ENCODE results near the gene TIMP2. TPM values are rescaled to one million over a fixed set of nuclear protein-coding genes. Genes with fewer than 3 reads are reported as not detected.

The TIMP2 gene
- total RNA-seq, 1 donor from 2014 or later = 0.84 TPM

DNA sequence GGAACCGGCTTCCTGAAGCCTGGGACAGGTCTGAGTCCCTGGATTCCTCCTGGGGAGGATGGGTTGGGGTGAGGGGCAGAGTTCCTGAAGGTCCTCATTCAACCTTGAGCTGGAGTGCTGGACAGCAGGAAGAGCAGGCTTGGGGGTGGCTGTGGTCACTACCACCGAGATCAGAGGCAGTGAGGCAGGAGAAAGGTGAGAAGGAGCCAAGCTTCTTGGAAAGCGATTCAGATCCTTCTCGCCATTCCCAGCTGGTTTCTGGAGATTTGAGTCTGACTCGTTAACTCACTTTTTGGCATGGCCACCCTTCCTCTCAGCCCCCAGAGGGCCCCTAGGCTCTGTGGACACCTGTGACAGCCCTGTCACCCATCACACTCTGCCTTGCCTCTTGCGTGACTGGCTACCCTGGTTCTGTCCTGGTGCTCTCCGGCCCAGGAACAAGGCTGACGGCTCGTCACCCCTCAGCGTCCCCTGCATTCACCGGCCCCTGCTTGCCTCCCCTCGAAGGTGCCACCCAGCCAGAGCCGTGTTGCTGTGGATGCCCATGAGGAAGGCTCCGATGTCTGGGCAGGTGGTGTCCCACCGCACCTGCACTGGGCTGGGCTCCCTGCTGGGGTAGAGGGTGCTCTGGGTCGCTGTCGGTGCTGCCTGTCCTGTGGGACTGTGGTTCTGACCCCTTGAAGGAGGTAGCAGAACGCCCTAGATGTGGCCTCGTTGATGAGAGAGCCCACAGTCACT, 9.7 kb upstream of the TIMP2 start:
- Mint-ChIP-seq H3K4me1 (ENCODE audit: low read depth) (peaks cover 3% of the 10 kb centered on the region), H3K36me3 (ENCODE audit: low read depth) (no peaks in the 10 kb centered on the region), H3K4me3 (ENCODE audit: low read depth) (no peak overlapping the region), H3K27ac (no peak overlapping the region), H3K27me3 (ENCODE audit: low read depth) (peaks cover 3% of the 10 kb centered on the region), H3K9me3 (no peaks in the 10 kb centered on the region)
- no peak for DNase-seq (ENCODE audit: low spot score)
- intact Hi-C loops (cut with micrococcal nuclease) = no loop called here

DNA sequence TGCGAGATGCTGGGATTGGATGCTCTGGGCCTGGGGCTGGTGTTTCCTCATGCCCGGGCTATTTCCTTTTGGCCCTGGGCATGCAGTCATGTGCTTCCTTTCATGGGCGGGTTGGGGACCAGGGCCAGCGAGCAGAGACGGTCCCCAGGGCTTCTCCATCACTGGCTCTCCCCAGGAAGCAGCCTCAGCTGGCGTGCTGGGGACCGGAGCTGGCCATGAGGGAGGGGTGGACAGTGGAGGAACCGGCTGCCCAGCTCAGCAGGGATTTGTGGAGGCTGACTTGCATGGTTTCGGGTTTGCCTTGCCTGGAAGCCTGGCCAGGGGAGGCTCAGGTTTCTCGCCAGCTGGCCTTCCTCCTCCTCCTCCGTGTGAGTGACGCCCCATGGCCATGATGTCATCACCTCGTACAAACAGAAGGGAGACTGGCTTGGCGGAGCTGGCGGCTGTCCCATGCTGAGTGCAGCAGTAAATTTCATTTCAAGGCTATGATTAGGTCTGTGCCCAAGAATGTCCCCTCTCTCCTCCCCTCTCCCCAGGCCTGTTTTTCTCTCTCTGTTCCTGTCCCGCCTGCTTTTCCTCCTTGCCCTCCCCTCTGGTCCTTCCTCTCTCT, 8.9 kb upstream of the TIMP2 start:
- Mint-ChIP-seq H3K4me1 (ENCODE audit: low read depth) (peaks cover 3% of the 10 kb centered on the region), H3K4me3 (ENCODE audit: low read depth) (no peak overlapping the region), H3K36me3 (ENCODE audit: low read depth) (no peaks in the 10 kb centered on the region), H3K9me3 (no peaks in the 10 kb centered on the region), H3K27ac (no peak overlapping the region), H3K27me3 (ENCODE audit: low read depth) (peaks cover 3% of the 10 kb centered on the region)
- no peak for DNase-seq (ENCODE audit: low spot score)
- intact Hi-C loops (cut with micrococcal nuclease) = no loop called here

DNA sequence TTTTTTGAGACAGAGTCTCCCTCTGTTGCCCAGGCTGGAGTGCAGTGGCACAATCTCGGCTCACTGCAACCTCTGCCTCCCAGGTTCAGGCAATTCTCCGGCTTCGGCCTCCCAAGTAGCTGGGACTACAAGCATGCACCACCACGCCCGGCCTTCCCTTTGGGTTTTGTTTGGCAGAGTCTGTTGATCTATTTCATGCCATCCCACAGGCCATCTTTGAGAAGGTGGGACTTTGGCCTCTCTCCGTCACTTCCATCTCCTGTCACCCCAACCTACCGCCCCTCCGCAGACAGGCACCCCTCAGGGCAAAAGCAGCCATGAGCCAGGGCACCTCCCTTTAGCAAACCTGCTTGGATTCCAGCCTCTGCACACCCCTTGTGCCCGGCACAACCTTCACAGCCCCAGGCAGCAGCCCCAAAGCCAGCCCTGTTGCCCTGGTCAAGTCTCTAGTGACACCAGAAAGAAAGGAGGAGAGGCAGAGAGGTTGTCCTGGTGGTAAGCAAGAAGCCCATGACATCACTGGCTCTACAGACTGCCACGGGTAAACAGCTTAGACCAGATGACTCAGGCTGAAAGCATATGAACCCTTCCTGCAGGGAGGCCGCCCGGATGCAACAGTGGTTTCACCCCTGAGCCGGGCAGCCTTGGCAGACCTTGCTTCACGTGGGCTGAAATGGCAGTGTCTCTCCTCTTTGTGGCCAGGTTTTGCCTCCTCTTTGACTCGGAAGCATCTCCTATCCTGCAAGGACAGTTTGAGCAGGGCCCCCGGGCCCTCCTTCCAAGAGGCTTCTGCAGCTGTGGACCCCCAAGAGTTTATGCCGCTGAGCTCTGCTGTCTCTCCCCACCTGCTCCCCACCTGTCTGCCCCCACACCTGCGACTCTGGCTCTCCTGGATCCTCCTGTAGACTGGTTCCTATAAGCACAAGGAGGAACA, 8.1 kb upstream of the TIMP2 start:
- peaks cover 3% of the 10 kb centered on the region for H3K4me1 Mint-ChIP-seq (ENCODE audit: low read depth)
- peaks cover 5% of the 10 kb centered on the region for H3K27me3 Mint-ChIP-seq (ENCODE audit: low read depth)
- intact Hi-C loops (cut with micrococcal nuclease) = no loop called here

DNA sequence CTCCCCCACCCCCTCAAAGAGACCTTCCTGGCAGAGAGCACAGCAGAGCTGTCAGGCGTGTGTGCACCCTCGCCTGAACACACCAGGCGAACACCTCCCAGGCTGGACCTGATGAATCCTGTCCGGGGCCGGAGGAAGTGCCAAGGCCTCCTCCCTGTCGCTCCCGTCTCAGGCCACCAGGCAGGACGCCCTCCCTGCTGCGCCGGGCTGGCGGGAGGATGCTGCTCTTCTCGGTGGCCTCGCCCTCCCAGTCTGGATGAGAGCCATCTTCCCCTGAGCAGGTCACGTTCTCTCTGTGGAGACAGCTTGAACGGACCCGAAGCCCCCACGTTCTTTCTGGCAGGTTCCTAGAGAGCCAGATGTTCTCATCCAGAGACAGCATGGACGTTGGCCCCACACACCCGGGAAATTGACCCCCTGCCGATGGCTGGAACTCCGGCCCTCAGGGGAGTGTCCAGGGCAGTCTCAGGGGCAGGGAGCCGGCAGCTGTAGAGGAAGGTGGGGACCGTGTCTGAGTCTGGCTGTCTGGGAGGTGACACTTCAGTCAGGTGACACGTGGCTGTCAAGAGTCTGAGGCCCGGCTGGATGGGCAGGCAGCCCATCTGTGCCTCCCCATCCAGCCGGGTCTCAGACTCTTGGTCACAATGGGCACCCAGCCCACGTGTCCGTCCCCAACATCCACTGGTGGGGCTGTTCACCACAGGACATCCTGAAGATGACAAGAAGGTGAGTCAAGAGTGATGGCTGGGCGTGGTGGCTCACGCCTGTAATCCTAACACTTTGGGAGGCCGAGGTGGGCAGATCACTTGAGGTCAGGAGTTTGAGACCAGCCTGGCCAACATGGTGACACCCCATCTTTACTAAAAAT, 5.0 kb upstream of the TIMP2 start:
- intact Hi-C loops (cut with micrococcal nuclease) = loop anchor here (10.0 kb wide), 1 partner anchor 65 kb away; no protein-coding TSS in a partner anchor
- Mint-ChIP-seq H3K4me1 (ENCODE audit: low read depth) (peaks cover 3% of the 10 kb centered on the region), H3K27me3 (ENCODE audit: low read depth) (peaks cover 18% of the 10 kb centered on the region), H3K9me3 (no peaks in the 10 kb centered on the region), H3K27ac (no peak overlapping the region), H3K4me3 (ENCODE audit: low read depth) (no peak overlapping the region), H3K36me3 (ENCODE audit: low read depth) (no peaks in the 10 kb centered on the region)
- DNase-seq (ENCODE audit: low spot score) = no peak

More for the DNA sequence above, 8.1 kb upstream of the TIMP2 start:
- DNase-seq (ENCODE audit: low spot score) = peak; percentile 30
- Mint-ChIP-seq H3K36me3 (ENCODE audit: low read depth) (no peaks in the 10 kb centered on the region), H3K4me3 (ENCODE audit: low read depth) (peak overlapping the region; percentile 32), H3K27ac (peak overlapping the region; percentile 79), H3K9me3 (no peaks in the 10 kb centered on the region)

DNA sequence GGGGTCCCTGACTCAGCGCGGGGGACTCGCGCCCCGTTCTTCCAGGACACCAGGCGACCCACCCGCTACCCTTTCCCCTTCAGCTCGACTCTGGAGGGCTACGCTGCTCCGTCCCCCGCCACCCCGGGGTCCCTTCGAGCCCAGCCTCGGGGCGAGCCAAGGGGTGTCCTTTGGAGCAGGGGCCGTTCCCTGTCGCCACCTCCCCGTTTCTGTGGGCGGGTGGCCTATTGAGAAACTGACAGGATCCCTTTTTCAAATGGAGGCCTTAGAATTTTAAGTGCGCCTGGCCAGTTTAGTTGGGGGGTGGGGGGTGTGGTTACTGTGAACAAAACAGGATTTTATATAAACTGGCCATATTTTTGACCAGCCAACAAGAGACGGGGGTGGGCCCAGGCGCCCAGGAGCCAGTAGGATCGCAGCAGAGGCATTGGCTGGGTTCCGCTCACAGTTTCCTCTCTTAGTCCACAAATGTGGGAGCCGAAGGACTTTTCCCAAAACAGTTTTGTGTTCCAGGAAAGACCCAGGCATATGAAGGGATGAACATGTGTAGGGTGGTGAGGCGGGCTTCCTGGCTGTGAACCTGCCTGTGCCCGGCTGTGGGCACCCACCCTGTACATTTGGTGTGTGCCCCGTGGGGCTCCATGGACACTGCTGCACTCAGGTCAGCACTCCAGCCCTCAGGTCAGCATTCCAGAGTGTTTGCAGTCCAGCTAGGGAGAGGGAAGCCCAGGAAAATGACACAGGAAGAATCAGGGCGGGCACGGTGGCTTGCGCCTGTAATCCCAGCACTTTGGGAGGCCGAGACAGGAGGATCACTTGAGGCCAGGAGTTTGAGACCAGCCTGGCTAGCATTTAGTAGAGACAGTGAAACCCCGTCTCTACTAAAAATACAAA, 722 bp upstream of the TIMP2 start:
- no peaks in the 10 kb centered on the region for H3K36me3 Mint-ChIP-seq (ENCODE audit: low read depth)
- intact Hi-C loops (cut with micrococcal nuclease) = loop anchor here (10.0 kb wide), 1 partner anchor 61 kb away; no protein-coding TSS in a partner anchor
- no peak for DNase-seq (ENCODE audit: low spot score)

DNA sequence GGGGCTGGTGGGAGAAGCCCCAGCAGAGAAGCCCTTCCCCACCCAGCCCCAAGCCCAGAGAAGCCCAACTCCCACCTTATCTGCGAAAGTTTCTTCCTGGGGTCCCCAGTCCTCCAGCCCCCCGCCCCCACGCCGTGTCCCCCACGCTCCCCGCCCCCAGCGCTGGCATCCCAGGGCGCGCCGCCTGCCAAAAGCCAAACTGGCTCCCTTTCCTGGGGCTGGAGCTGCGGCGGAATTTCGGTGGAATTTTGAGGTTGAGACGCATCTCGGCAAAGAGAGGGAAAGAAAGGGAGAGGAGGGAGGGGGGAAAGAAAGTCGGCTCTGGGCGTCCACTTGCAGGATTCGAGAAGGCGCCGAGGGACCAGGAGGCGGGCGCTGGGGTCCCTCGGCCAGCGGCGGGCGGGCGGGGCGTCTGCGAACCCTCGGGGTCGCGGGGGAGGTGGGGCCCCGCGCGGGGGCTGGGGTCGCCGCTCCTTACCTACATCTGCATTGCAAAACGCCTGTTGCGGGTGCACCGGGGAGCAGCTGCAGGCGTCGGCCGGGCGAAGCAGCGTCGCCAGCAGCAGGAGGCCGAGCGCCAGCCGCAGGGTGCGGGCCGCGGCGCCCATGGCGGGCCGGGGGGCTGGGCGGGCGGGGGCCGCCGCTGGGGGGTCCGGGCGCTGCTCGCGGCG, 571 bp downstream of the TIMP2 start:
- Mint-ChIP-seq H3K9me3 (no peaks in the 10 kb centered on the region), H3K36me3 (ENCODE audit: low read depth) (no peaks in the 10 kb centered on the region), H3K4me3 (ENCODE audit: low read depth) (no peak overlapping the region), H3K27ac (no peak overlapping the region), H3K4me1 (ENCODE audit: low read depth) (peaks cover 11% of the 10 kb centered on the region), H3K27me3 (ENCODE audit: low read depth) (peaks cover 33% of the 10 kb centered on the region)
- intact Hi-C loops (cut with micrococcal nuclease) = loop anchor here (10.0 kb wide), 1 partner anchor 60 kb away; no protein-coding TSS in a partner anchor
- no peak for DNase-seq (ENCODE audit: low spot score)

More for the DNA sequence above, 722 bp upstream of the TIMP2 start:
- peaks cover 11% of the 10 kb centered on the region for H3K4me1 Mint-ChIP-seq (ENCODE audit: low read depth)
- peaks cover 29% of the 10 kb centered on the region for H3K27me3 Mint-ChIP-seq (ENCODE audit: low read depth)
- H3K4me3 Mint-ChIP-seq (ENCODE audit: low read depth) = no peak overlapping the region
- H3K9me3 Mint-ChIP-seq = no peaks in the 10 kb centered on the region
- no peak overlapping the region for H3K27ac Mint-ChIP-seq

DNA sequence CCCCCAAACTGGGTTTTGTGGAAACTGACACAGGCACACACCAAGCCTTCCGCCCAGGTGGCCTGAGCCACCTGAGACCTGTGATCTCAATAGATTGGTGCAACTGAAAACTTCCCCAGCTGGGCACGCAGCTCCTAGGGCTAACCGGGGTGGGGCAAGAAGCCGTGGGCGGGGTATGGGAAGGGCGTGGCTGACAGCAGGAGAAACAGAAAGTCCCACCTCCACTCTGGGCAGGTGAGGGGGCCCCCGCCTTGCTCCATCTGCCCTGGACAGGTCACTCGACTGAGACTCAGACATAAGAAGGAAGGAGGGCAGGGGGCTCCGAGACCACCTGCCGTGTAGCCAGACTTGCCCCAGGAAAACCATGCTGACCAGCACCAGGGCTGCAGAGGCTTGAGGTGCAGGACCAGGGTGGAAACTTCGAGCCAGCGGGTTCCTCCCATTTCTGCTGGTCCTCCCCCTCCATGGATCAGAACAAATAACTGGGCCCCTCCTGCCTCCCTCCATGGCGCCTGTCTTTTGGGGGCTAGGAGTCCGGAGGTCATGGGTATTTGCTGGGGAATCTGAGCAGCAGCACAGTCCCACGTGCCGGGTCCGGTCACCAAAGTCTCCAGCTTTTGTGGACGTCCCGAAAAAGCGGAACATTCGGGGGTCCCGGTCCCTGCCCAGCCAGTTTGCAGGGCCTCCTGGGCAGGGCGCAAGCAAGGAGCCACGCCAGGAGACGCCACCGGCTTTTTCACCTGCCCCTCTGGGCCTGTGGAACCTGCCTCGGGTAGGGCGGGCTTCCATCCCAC, 1.3 kb downstream of the TIMP2 start:
- DNase-seq (ENCODE audit: low spot score) = peak; percentile 56
- intact Hi-C loops (cut with micrococcal nuclease) = loop anchor here (10.0 kb wide), 1 partner anchor 59 kb away; no protein-coding TSS in a partner anchor
- Mint-ChIP-seq H3K4me3 (ENCODE audit: low read depth) (peak overlapping the region; percentile 55), H3K9me3 (no peaks in the 10 kb centered on the region), H3K27me3 (ENCODE audit: low read depth) (peaks cover 33% of the 10 kb centered on the region), H3K27ac (no peak overlapping the region), H3K36me3 (ENCODE audit: low read depth) (no peaks in the 10 kb centered on the region), H3K4me1 (ENCODE audit: low read depth) (peaks cover 11% of the 10 kb centered on the region)

DNA sequence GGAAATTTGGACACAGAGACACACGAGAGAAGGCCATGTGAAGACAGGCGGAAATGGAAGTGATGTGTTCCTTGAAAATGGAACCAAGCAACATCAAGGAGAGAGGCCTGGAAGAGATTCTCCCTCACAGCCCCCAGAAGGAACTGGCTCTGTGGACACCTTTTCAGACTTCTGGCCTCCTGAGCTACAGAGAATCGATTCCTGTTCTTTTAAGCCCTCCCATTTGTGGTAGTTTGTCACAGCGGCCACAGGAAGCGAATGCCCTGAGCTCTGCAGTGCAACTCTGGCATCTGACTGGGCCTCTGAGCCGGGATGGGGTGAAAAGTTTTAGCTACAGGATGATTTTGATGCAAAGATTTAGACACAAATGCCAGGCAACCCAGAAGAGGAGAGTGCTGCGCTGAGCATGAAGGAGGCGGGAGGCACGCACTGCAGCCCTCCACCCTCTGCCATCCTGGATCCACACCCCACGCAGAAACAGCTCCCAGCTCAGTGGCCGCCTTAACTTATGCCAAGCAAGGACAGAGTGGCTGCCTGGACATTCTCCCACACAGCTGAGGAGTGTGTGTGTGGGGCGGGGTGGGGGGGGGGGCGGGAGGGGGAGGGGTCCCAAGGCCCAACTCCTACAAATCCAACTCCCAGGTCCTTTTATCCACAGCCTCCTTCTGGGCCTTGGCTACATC, 2.2 kb downstream of the TIMP2 start:
- Mint-ChIP-seq H3K27me3 (ENCODE audit: low read depth) (peaks cover 29% of the 10 kb centered on the region), H3K4me1 (ENCODE audit: low read depth) (peaks cover 11% of the 10 kb centered on the region), H3K9me3 (no peaks in the 10 kb centered on the region), H3K27ac (no peak overlapping the region), H3K36me3 (ENCODE audit: low read depth) (no peaks in the 10 kb centered on the region), H3K4me3 (ENCODE audit: low read depth) (peak overlapping the region; percentile 53)
- intact Hi-C loops (cut with micrococcal nuclease) = loop anchor here (10.0 kb wide), 1 partner anchor 58 kb away; no protein-coding TSS in a partner anchor
- no peak for DNase-seq (ENCODE audit: low spot score)

DNA sequence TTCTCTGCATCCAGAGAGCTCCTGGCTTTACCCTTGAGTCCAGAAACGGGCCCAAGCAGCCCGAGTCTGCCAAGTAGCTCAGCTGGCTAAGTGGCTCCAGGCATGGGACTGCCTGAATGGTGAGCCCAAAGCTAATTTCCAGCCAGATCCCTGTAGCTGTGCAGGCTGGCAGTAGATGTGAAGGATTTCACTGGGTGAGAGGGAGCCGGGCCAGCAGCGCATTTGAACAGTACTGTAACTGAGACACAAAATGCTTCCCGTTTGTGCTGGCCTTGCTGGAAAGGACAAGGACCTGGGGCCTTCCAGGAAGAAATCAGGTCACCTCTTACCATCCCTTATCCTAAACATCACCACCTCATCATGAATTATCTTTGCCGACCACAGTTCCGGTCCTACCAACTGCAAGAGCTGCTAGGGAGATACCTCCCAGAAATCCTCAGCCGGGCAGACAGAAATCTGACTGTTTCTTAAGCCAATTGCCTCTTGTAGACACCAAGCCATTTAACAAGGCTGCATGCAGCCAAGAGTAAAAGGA, 3.7 kb downstream of the TIMP2 start:
- peaks cover 11% of the 10 kb centered on the region for H3K4me1 Mint-ChIP-seq (ENCODE audit: low read depth)
- H3K9me3 Mint-ChIP-seq = no peaks in the 10 kb centered on the region
- DNase-seq (ENCODE audit: low spot score) = no peak
- intact Hi-C loops (cut with micrococcal nuclease) = loop anchor here (10.0 kb wide), 1 partner anchor 57 kb away; no protein-coding TSS in a partner anchor
- H3K27ac Mint-ChIP-seq = no peak overlapping the region
- H3K27me3 Mint-ChIP-seq (ENCODE audit: low read depth) = peaks cover 21% of the 10 kb centered on the region
- H3K36me3 Mint-ChIP-seq (ENCODE audit: low read depth) = no peaks in the 10 kb centered on the region
- H3K4me3 Mint-ChIP-seq (ENCODE audit: low read depth) = no peak overlapping the region

DNA sequence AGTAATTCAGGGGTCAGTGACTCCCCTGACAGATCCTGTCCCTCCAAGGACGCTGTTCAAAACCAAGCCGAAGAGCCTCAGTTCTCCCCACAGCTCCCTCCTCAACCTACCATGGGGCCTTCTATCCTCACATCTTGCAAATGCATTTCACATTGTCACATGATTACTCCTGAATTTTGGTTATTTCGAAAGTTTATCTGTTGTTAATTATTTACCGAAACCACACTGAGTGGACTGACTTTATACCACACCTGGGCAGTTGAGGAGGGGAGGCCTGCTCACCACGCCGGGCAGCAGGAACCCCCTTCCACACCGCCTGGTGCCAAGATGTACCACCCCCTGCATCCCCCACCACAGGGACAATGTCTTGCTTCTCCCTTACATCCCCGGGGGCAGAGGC, 4.7 kb downstream of the TIMP2 start:
- Mint-ChIP-seq H3K36me3 (ENCODE audit: low read depth) (no peaks in the 10 kb centered on the region), H3K4me3 (ENCODE audit: low read depth) (no peak overlapping the region), H3K27ac (no peak overlapping the region), H3K27me3 (ENCODE audit: low read depth) (peaks cover 16% of the 10 kb centered on the region), H3K4me1 (ENCODE audit: low read depth) (peaks cover 11% of the 10 kb centered on the region), H3K9me3 (no peaks in the 10 kb centered on the region)
- intact Hi-C loops (cut with micrococcal nuclease) = loop anchor here (10.0 kb wide), 1 partner anchor 56 kb away; no protein-coding TSS in a partner anchor
- no peak for DNase-seq (ENCODE audit: low spot score)
